B cell (primary cell): ENCODE measurements around the gene FOXP3. TPM values are rescaled to one million over a fixed set of nuclear protein-coding genes. Genes with fewer than 3 reads are reported as not detected.

Experiments used
- ATAC-seq: fragments of 200-7000 bp; cut with Tn5 transposase; one replicate; pipeline ENCODE4 v1.10.0; 2021; ENCODE audit warnings: low read depth, mild to moderate bottlenecking, moderate number of reproducible peaks, moderate library complexity
- CTCF ChIA-PET: fragments of 350-600 bp; sonication (Branson Sonifier 250); formaldehyde crosslinking; loops from one replicate; lab custom pipeline; 2021; ENCODE audit warnings: antibody characterized with exemption, inconsistent platforms; lab: Charles Lee
- POLR2A ChIA-PET: fragments of 350-600 bp; sonication (Branson Sonifier 250); formaldehyde crosslinking; loops from one replicate; lab custom pipeline; 2021; ENCODE audit warnings: antibody characterized with exemption; lab: Charles Lee
- DNase-seq: peaks from one replicate; pipeline ENCODE4 v3.0.0; 2013
- H2AFZ ChIP-seq: 2 replicates; pipeline ENCODE4 v1.6.1; 2012; ENCODE audit warnings: mild to moderate bottlenecking, low read depth, low read length; ENCODE audit not compliant: insufficient read depth, poor library complexity, severe bottlenecking
- H3K27ac ChIP-seq, 2 donors: 1 replicate in 1 of 2; 2 replicates in 1 of 2; pipeline ENCODE4 v1.5.1; 2012 to 2013; ENCODE audit warnings: low read length in 2 of 2, mild to moderate bottlenecking in 2 of 2, moderate library complexity in 1 of 2
- H3K27me3 ChIP-seq, 4 experiments: fragments of 200-600 bp in 1 of 4; sonication (generic) in 1 of 4; replicated peaks in 1 of 4; 1 replicate in 2 of 4; 2 replicates in 2 of 4; pipeline versions ENCODE4 v1.6.1 to v1.7.0; 2013 to 2016; ENCODE audit warnings: low read length in 3 of 4, mild to moderate bottlenecking in 2 of 4, mixed read lengths in 1 of 4, moderate library complexity in 1 of 4; ENCODE audit not compliant: insufficient read depth in 4 of 4, control insufficient read depth in 3 of 4; ENCODE audit errors: control extremely low read depth in 1 of 4
- H3K36me3 ChIP-seq, 2 experiments: replicated peaks in 1 of 2; 1 replicate in 1 of 2; 2 replicates in 1 of 2; pipeline versions ENCODE4 v1.6.1 to v1.7.1; 2013; ENCODE audit warnings: low read length in 1 of 2; ENCODE audit not compliant: insufficient read depth in 2 of 2, control insufficient read depth in 1 of 2; ENCODE audit errors: control extremely low read depth in 1 of 2, extremely low read depth in 1 of 2
- H3K4me1 ChIP-seq, 2 donors: fragments of 200-600 bp in 1 of 2; sonication (generic) in 1 of 2; 1 replicate in 1 of 2; 2 replicates in 1 of 2; pipeline versions ENCODE4 v1.5.1 to v1.6.1; 2013 to 2017; ENCODE audit warnings: low read length in 2 of 2; ENCODE audit not compliant: control insufficient read depth in 2 of 2, insufficient read depth in 2 of 2
- H3K4me2 ChIP-seq: replicated peaks from 2 replicates; pipeline ENCODE3; 2012; ENCODE audit warnings: mild to moderate bottlenecking, low read depth, low read length; ENCODE audit not compliant: poor library complexity, severe bottlenecking
- H3K4me3 ChIP-seq, 5 experiments: fragments of 200-600 bp in 1 of 5; sonication (generic) in 1 of 5; 1 replicate in 3 of 5; 2 replicates in 2 of 5; pipeline versions ENCODE4 v1.5.1 to v1.7.0; 2011 to 2016; ENCODE audit warnings: low read length in 4 of 5, mild to moderate bottlenecking in 4 of 5, low read depth in 2 of 5, control low read depth in 1 of 5, moderate library complexity in 1 of 5; ENCODE audit not compliant: insufficient read depth in 1 of 5; ENCODE audit errors: control extremely low read depth in 1 of 5, extremely low read depth in 1 of 5
- H3K79me2 ChIP-seq: fragments of 200-600 bp; sonication (generic); one replicate; pipeline ENCODE4 v1.6.0; 2016; ENCODE audit warnings: low read length; ENCODE audit not compliant: control insufficient read depth, insufficient read depth
- H3K9ac ChIP-seq: fragments of 200-600 bp; sonication (generic); 2 replicates; pipeline ENCODE4 v1.6.1; 2017; ENCODE audit warnings: mild to moderate bottlenecking, low read length, moderate library complexity
- H3K9me3 ChIP-seq, 3 donors: one replicate each; pipeline versions ENCODE4 v1.6.1 to v1.7.1; 2013; ENCODE audit warnings: low read length in 2 of 3; ENCODE audit not compliant: control insufficient read depth in 2 of 3, insufficient read depth in 1 of 3; ENCODE audit errors: control extremely low read depth in 1 of 3
- H4K20me1 ChIP-seq: 2 replicates; pipeline ENCODE4 v1.6.0; 2012; ENCODE audit warnings: mild to moderate bottlenecking, low read length; ENCODE audit not compliant: insufficient read depth, control insufficient read depth, poor library complexity, severe bottlenecking
- H3K27ac Mint-ChIP-seq: one replicate; pipeline ENCODE4 v1.8.0; 2021; ENCODE audit warnings: mixed read lengths
- H3K27me3 Mint-ChIP-seq: one replicate; pipeline ENCODE4 v1.8.0; 2021; ENCODE audit warnings: mixed read lengths
- H3K4me1 Mint-ChIP-seq: one replicate; pipeline ENCODE4 v1.8.0; 2021; ENCODE audit warnings: mixed read lengths
- H3K4me3 Mint-ChIP-seq: one replicate; pipeline ENCODE4 v1.8.0; 2021; ENCODE audit warnings: mixed read lengths
- H3K9me3 Mint-ChIP-seq: one replicate; pipeline ENCODE4 v1.8.0; 2022; ENCODE audit warnings: mixed read lengths; ENCODE audit not compliant: insufficient read depth
- CTCF ChIP-seq: fragments of 200-600 bp; IDR thresholded peaks from one replicate; pipeline ENCODE4 v1.8.0; 2022; ENCODE audit warnings: antibody characterized with exemption, mild to moderate bottlenecking
- EZH2 ChIP-seq: IDR thresholded peaks from 2 replicates; pipeline ENCODE4 v1.6.1; 2012; ENCODE audit warnings: borderline replicate concordance, low read depth, mild to moderate bottlenecking, moderate library complexity, low read length; ENCODE audit not compliant: insufficient read depth, poor library complexity, severe bottlenecking
- WGBS: methylation state at CpG from one replicate; pipeline ENCODE4 v1.1.5; 2013; ENCODE audit warnings: missing lambda C conversion rate; ENCODE audit not compliant: insufficient coverage; 5-methylcytosine and 5-hydroxymethylcytosine counted together
- intact Hi-C: fragments of 100-400 bp; cut with micrococcal nuclease; formaldehyde crosslinking; loops from one replicate; pipeline ENCODE4 v1.10.0; 2022
- polyA plus RNA-seq: library from polyadenylated mRNA; depleted of rRNA; stranded (reverse); fragments of >200 nt; gene quantifications from 2 replicates; pipeline ENCODE4 v1.2.3, GENCODE V29; 2012
- total RNA-seq, 2 donors: library from RNA; stranded (reverse); fragments of 120-200 nt in 1 of 2; gene quantifications; 1 replicate in 1 of 2; 2 replicates in 1 of 2; pipeline versions ENCODE4 v1.2.3 to v1.2.4, GENCODE V29; 2013 to 2022

The FOXP3 gene
- total and polyA plus RNA-seq, 2 donors (not counting 1 experiment from before 2014, with no cell fraction given), result 0.03 TPM; not detected in 1

GRCh38 chrX:49247346-49247745 is 17.2 kb downstream of the FOXP3 start:
- Histone ChIP-seq H4K20me1 (no peaks in the 10 kb centered on the region), H3K9ac (no peak overlapping the region), H3K27me3 (no peaks in the 10 kb centered on the region), H2AFZ (no peak overlapping the region), H3K9me3 (no peaks in the 10 kb centered on the region), H3K79me2 (no peaks in the 10 kb centered on the region), H3K4me3 (no peak overlapping the region), H3K27ac (no peak overlapping the region), H3K36me3 (peaks cover 0 to 32% of the 10 kb centered on the region in 2 experiments), H3K4me1 (no peaks in the 10 kb centered on the region), H3K4me2 (no peak overlapping the region)
- Mint-ChIP-seq H3K27me3 (no peaks in the 10 kb centered on the region), H3K4me3 (no peak overlapping the region), H3K9me3 (no peaks in the 10 kb centered on the region), H3K27ac (no peak overlapping the region), H3K4me1 (peaks cover 2% of the 10 kb centered on the region)
- intact Hi-C loops, result no loop called here
- ATAC-seq (no peak), DNase-seq (no peak)
- WGBS, result 100% methylated on average over 6 of the region's 11 CpGs
- TF ChIP-seq EZH2 (no peak), CTCF (no peak)
- ChIA-PET POLR2A (no interaction called here), CTCF (no interaction called here)

GRCh38 chrX:49246541-49246940 is 18.0 kb downstream of the FOXP3 start:
- TF ChIP-seq CTCF, result no peak
- TF ChIP-seq EZH2, result no peak
- no peaks in the 10 kb centered on the region for H3K27me3 ChIP-seq
- no peak for ATAC-seq
- ChIA-PET CTCF (no interaction called here), POLR2A (no interaction called here)
- Mint-ChIP-seq H3K4me1 (no peaks in the 10 kb centered on the region), H3K27ac (no peak overlapping the region), H3K9me3 (no peaks in the 10 kb centered on the region), H3K27me3 (no peaks in the 10 kb centered on the region), H3K4me3 (no peak overlapping the region)
- H3K36me3 ChIP-seq, result peaks cover 0 to 37% of the 10 kb centered on the region in 2 experiments
- H3K27ac ChIP-seq, result no peak overlapping the region
- H2AFZ ChIP-seq, result no peak overlapping the region
- no peak for DNase-seq
- no peaks in the 10 kb centered on the region for H3K9me3 ChIP-seq
- no peaks in the 10 kb centered on the region for H3K4me1 ChIP-seq
- no peaks in the 10 kb centered on the region for H3K79me2 ChIP-seq
- no peak overlapping the region for H3K9ac ChIP-seq
- H4K20me1 ChIP-seq, result no peaks in the 10 kb centered on the region
- intact Hi-C loops, result no loop called here
- H3K4me3 ChIP-seq, result no peak overlapping the region
- WGBS, result 100% methylated on average over 5 of the region's 10 CpGs
- H3K4me2 ChIP-seq, result no peak overlapping the region
